Uterus (tissue), 2 donors: ENCODE results near the gene PRKG1.

Source experiments
- POLR2A ChIP-seq, 2 donors: fragments of 450-650 bp; IDR thresholded peaks; one replicate each; pipeline ENCODE4 v1.6.1; 2016; ENCODE audit warnings: antibody characterized with exemption in 2 of 2, mild to moderate bottlenecking in 1 of 2, moderate library complexity in 1 of 2
- TF ChIP-seq, protein P1 (sequence below), 4 experiments: fragments of 200-600 bp in 2 of 4; fragments of 450-650 bp in 2 of 4; sonication (generic) in 2 of 4; IDR thresholded peaks; one replicate each; pipeline ENCODE4 v1.5.1; 2016 to 2019; ENCODE audit warnings: antibody characterized with exemption in 4 of 4, mild to moderate bottlenecking in 2 of 4, moderate library complexity in 1 of 4

DNA sequence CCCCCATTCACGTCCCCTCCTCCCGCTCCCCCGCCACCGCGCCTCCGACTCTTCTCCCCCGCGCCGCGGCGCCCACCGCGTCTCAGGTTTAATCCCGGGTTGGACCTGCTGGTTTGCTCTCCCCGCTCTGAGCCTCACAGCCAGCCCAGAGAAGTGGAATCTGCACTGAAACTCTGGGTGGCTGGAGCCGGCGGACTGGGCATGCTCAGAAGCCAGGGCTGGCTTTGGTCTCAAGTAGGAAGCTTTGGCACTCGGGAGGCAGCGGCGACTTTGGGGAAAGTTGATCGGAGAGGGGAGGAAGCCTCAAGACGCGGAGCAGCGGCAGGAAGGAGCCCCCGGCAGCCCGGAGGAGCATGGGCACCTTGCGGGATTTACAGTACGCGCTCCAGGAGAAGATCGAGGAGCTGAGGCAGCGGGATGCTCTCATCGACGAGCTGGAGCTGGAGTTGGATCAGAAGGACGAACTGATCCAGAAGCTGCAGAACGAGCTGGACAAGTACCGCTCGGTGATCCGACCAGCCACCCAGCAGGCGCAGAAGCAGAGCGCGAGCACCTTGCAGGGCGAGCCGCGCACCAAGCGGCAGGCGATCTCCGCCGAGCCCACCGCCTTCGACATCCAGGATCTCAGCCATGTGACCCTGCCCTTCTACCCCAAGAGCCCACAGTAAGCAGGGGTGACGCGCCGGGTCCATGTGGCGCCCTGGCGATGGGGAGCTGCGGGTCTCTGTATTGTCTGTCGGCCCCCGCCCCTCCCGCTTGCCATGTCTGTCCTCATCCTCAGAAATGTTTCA lies at the start of gene PRKG1:
- TF ChIP-seq, protein P1, sequence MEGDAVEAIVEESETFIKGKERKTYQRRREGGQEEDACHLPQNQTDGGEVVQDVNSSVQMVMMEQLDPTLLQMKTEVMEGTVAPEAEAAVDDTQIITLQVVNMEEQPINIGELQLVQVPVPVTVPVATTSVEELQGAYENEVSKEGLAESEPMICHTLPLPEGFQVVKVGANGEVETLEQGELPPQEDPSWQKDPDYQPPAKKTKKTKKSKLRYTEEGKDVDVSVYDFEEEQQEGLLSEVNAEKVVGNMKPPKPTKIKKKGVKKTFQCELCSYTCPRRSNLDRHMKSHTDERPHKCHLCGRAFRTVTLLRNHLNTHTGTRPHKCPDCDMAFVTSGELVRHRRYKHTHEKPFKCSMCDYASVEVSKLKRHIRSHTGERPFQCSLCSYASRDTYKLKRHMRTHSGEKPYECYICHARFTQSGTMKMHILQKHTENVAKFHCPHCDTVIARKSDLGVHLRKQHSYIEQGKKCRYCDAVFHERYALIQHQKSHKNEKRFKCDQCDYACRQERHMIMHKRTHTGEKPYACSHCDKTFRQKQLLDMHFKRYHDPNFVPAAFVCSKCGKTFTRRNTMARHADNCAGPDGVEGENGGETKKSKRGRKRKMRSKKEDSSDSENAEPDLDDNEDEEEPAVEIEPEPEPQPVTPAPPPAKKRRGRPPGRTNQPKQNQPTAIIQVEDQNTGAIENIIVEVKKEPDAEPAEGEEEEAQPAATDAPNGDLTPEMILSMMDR (IDR thresholded peaks at IDR 0.05) = peak in 1 of 4 experiments; percentile 7
- TF ChIP-seq POLR2A (IDR thresholded peaks at IDR 0.05) = peak; percentile 17 to 47
